GM12874 (cell line): Measurements from ENCODE around the gene AP1S2.

Source experiments
- TF ChIP-seq, protein P1 (sequence below): IDR thresholded peaks from 2 replicates; pipeline ENCODE4 v1.5.1; 2011; ENCODE audit warnings: low read depth, mild to moderate bottlenecking, control low read depth, low read length, moderate library complexity; ENCODE audit not compliant: insufficient read depth

Gene AP1S2

DNA sequence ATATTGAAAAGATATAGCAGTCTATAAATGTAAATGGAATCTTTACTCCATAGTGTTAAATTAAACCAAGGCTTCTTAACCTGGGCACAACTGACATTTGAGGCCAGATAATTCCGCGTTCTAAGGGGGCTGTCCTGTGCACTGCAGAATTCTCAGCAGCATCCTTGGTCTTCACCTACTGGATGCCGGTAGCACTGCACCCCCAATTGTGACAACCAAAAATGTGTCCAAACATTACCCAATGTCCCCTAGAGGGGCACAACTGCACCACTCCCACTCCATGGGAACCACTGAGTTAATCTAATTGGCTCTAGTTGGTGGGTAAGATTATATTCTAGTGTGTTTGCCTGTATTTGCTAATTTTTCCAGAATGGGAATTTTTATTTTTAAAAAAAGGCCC lies 16.6 kb downstream of the AP1S2 start:
- TF ChIP-seq, protein P1, sequence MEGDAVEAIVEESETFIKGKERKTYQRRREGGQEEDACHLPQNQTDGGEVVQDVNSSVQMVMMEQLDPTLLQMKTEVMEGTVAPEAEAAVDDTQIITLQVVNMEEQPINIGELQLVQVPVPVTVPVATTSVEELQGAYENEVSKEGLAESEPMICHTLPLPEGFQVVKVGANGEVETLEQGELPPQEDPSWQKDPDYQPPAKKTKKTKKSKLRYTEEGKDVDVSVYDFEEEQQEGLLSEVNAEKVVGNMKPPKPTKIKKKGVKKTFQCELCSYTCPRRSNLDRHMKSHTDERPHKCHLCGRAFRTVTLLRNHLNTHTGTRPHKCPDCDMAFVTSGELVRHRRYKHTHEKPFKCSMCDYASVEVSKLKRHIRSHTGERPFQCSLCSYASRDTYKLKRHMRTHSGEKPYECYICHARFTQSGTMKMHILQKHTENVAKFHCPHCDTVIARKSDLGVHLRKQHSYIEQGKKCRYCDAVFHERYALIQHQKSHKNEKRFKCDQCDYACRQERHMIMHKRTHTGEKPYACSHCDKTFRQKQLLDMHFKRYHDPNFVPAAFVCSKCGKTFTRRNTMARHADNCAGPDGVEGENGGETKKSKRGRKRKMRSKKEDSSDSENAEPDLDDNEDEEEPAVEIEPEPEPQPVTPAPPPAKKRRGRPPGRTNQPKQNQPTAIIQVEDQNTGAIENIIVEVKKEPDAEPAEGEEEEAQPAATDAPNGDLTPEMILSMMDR = peak; percentile 30; the same call in 1 of the 2 replicates

DNA sequence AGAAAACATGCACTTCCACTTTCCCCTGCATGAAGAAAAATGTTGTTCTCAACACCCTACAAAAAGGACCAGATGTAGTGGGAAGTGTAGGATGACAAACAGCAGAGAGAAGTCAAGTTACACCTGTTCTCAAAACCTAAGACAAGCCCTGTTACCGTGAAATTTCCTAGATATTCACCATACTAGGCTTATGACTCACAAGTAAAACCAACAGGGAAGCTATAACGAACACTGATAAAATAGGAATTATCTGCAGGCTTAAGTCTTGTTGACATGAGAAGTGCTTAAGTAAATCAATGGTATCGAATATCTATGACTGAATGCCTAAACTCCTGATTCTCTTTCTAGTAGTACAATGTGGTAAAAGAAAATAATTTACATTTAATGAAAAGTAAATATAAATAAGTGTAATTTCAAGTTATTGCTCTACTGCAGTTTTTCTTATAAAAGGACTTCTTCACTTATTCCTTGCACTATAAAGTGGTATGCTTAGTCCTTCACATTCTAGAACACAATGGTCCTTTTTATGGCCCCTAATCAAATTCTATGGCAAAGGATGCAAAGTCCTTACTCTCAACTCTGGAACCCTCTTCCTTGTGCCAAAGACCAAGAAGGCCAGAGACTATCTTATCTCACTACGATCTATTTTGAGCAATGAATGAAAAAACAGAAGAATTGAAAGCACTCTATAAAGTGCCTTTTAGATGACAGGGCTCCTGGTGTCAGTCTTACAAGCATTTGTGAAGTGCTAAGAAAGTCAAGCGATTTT lies 19.6 kb downstream of the AP1S2 start:
- TF ChIP-seq, protein P1 = no peak

DNA sequence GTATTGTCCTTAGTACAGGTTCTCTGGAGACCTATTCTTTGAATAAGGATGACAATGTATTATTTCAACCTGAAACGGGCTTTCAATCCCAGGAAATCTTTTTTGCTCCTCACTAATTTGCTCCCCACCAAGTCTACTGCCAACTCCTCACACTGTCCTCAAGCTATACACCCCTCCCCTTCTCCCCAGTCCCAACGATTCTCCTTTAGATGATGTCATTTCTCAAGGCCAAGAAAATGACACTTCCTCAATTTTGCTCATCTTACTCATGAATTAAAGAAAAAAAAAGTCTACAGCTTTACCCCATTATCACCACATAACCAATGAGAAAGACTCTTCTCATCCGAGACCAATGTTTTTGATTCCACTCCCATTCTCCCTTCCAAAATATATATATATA lies 20.6 kb downstream of the AP1S2 start:
- TF ChIP-seq, protein P1 = no peak

DNA sequence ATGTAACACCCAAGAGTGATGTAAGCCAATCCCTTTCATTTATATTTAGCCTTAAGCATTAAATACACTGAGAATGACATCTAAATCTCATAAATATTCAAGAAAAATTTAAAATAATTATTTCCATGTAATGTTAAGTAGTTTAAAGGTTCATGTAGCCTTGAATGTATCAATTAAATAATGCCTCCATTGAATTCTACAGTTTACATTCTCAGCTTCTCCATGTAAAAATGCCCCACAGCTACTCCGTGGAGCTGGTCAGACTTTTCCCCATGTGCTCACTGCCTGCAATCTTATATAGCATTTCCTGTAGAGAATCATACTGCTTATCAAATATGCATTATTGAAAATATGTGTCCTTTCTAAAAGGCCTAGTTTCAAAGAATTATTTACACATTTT lies 25.4 kb downstream of the AP1S2 start:
- TF ChIP-seq, protein P1 = no peak

DNA sequence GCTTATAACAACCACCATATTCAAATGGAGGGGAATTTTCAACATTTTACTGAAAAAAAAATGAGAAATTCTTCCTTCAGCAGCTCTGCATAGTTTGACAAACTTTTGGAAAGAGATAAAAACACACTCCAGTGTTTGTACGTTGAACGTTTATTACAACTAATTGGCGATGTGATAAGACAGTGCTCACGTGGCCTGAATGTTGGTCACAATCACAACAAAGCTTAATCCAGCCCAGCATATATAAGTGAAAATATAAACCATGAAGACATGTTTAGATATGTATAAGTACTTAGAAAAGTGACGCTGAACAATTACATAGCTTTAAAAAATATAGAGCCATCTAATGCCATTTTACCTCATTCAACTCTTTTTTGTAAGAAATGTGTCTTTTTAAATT lies 28.7 kb downstream of the AP1S2 start:
- TF ChIP-seq, protein P1 = no peak

DNA sequence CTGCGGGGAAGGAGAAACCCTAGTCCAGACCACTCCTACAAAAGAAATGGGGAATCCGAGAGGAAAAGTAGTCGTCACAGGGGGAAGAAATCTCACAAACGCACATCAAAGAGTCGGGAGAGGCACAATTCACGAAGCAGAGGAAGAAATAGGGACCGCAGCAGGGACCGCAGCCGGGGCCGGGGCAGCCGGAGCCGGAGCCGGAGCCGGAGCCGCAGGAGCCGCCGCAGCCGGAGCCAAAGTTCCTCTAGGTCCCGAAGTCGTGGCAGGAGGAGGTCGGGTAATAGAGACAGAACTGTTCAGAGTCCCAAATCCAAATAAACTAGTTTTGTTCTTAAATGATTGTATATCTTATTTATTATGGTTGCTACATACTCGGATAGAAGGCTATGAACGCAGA lies 31.7 kb downstream of the AP1S2 start:
- TF ChIP-seq, protein P1 = no peak

DNA sequence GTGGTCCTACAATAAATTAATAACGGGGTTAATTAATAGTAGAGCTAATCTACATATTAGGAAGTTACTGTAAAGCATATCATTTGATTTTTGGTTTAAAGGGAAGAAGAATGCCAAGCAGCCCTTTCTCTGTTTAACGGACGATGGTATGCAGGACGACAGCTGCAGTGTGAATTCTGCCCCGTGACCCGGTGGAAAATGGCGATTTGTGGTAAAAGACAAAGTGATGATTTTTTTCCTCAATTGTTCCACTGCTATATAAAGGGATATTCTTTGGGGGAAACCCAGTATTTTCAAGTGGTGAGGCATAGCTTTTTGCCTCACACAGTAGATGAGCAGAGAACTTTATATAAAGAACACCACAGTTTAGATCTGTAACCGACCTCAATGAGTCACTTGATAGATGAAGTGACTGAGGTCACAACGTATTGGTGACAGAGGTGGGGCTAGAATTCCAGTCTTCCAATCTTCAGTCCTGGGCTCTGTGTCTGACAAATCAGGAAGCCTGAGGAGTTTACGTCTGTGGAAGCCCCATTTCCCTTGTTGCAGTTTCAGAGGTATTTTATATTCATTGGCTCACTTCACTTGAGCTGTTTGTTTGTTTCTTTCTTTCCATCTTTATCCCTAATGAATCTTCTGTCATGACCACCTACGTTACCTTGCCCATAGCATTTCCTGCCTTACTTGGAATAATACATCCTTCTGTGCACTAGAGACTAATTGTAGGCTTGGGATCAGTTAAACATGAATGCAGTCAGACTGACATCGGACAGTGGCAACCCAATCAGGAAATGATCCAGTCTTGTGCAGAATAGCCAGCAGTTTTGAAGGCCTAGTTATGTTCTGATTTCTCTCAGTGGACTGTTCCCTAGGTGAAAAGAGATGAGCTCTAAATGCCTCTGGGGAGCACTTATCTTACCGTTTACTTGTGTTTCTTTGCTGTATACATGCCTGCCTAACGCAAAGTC lies 34.2 kb downstream of the AP1S2 start:
- TF ChIP-seq, protein P1 = no peak
